ENCODE measurements around the gene GANC. TPM values are rescaled to one million over a fixed set of nuclear protein-coding genes. Genes with fewer than 3 reads are reported as not detected.

The GANC gene
- total and polyA plus RNA-seq, 9 of the 15 experiments (the other 6 are each of a cell fraction or from before 2014, with no cell fraction given) = 10.9 to 19.0 (median 14.5) TPM

- no TSS peak for BruUV-seq (replicated peaks)
- CTCF ChIA-PET (ENCODE audit: low intra/inter-chr PET ratio) = no interaction called here
- intact Hi-C loops (cut with micrococcal nuclease) = no loop called here
- no peak for TF ChIP-seq GTF2B (IDR thresholded peaks at IDR 0.05; ENCODE audit: extremely low read depth, insufficient read length)
- TF ChIP-seq TCF7 (IDR thresholded peaks at IDR 0.05; ENCODE audit: borderline replicate concordance) = no peak
- TF ChIP-seq TAL1 (IDR thresholded peaks at IDR 0.05) = no peak
- no peak for TF ChIP-seq THAP12 (CRISPR knock-in tag; IDR thresholded peaks at IDR 0.05)
- TF ChIP-seq CREB5 (CRISPR knock-in tag; IDR thresholded peaks at IDR 0.05) = no peak
- no peak for TF ChIP-seq ELK1 (CRISPR knock-in tag; IDR thresholded peaks at IDR 0.05)
- TF ChIP-seq ZNF655 (CRISPR knock-in tag; IDR thresholded peaks at IDR 0.05) = no peak
- TF ChIP-seq GABPA (tag; conservative IDR thresholded peaks at IDR 0.05; ENCODE audit: low read depth) = no peak
- no peak for TF ChIP-seq ETV5 (CRISPR knock-in tag; IDR thresholded peaks at IDR 0.05; ENCODE audit: low read depth)
- TF ChIP-seq PREB (CRISPR knock-in tag; IDR thresholded peaks at IDR 0.05) = no peak
- TF ChIP-seq GMEB1 (CRISPR knock-in tag; IDR thresholded peaks at IDR 0.05) = no peak
Measured at GRCh38 chr15:42343596-42344232, 70.7 kb downstream of the GANC start.

More at GRCh38 chr15:42343596-42344232, 70.7 kb downstream of the GANC start:
- no peak for ATAC-seq
- Histone ChIP-seq H3K9me3 (replicated peaks; ENCODE audit: control insufficient read depth, insufficient read depth, low read depth, low read length) (no peaks in the 10 kb centered on the region), H3K27ac (ENCODE audit: extremely low read depth, low read depth, low read length) (no peak overlapping the region), H3K4me2 (ENCODE audit: insufficient read depth, low read length) (no peak overlapping the region), H4K20me1 (replicated peaks; ENCODE audit: control insufficient read depth, insufficient read depth, low read length) (no peaks in the 10 kb centered on the region), H2AFZ (ENCODE audit: low read depth, low read length) (no peak overlapping the region), H3K4me1 (replicated peaks in 1 of 2; ENCODE audit: control insufficient read depth in 2 of 2, insufficient read depth in 2 of 2, low read length in 2 of 2) (peaks cover 0 to 3% of the 10 kb centered on the region in 2 experiments; a peak in 1 of 5 replicates), H3K79me2 (ENCODE audit: control insufficient read depth, insufficient read depth, low read length) (no peaks in the 10 kb centered on the region), H3K27me3 (ENCODE audit: control insufficient read depth in 2 of 2, insufficient read depth in 2 of 2, low read length in 2 of 2) (no peaks in the 10 kb centered on the region), H3K9ac (ENCODE audit: insufficient read depth in 1 of 2, low read depth in 2 of 2, low read length in 2 of 2) (no peak overlapping the region), H3K9me1 (ENCODE audit: control insufficient read depth, insufficient read depth, low read length) (no peaks in the 10 kb centered on the region), H3K4me3 (no peak overlapping the region), H3K36me3 (ENCODE audit: control insufficient read depth, insufficient read depth, low read length) (no peaks in the 10 kb centered on the region)
- POLR2A ChIA-PET = interaction anchor here (0.8 kb wide), 2 partner anchors 10 to 41 kb away, joined by 3 to 4 read pairs; no protein-coding TSS in a partner anchor
- WGBS (ENCODE audit: insufficient coverage, low coverage, missing lambda C conversion rate) = 51% methylated on average over 4 of the region's 6 CpGs
- no peak for FAIRE-seq
- no peak for DNase-seq (ENCODE audit: extremely low read depth in 1 of 4, low spot score in 3 of 4)
- in situ Hi-C loops (cut with MboI) = no loop called here
